Measurements from ENCODE around the gene SLC16A4. TPM values are rescaled to one million over a fixed set of nuclear protein-coding genes. Genes with fewer than 3 reads are reported as not detected.
A peak's percentile ranks its signal among the peaks of the same experiment; 100 is the strongest.

Gene SLC16A4
- total RNA-seq, 3 donors from 2014 or later (not counting 1 experiment from before 2014, with no cell fraction given), result 0.30 to 0.40 (median 0.34) TPM

- intact Hi-C loops (cut with micrococcal nuclease), result no loop called here
- Histone ChIP-seq H3K27me3 (ENCODE audit: control insufficient read depth, insufficient read depth, low read length) (no peaks in the 10 kb centered on the region), H3K4me1 (ENCODE audit: control insufficient read depth, insufficient read depth, low read length) (peaks cover 30% of the 10 kb centered on the region), H3K36me3 (ENCODE audit: control insufficient read depth, insufficient read depth, low read length) (peaks cover 44% of the 10 kb centered on the region), H3K4me3 (ENCODE audit: low read length) (no peak overlapping the region), H3K27ac (ENCODE audit: low read length) (no peak overlapping the region), H3K9me3 (ENCODE audit: control insufficient read depth, insufficient read depth, low read length) (no peaks in the 10 kb centered on the region)
- ATAC-seq (no peak), DNase-seq (peak in 1 of 2 donors; percentile 7)
- WGBS (ENCODE audit: insufficient coverage), result 92% methylated on average over 27 of the region's 27 CpGs
- H3K9me3 Mint-ChIP-seq, result no peaks in the 10 kb centered on the region
- TF ChIP-seq, protein P1, sequence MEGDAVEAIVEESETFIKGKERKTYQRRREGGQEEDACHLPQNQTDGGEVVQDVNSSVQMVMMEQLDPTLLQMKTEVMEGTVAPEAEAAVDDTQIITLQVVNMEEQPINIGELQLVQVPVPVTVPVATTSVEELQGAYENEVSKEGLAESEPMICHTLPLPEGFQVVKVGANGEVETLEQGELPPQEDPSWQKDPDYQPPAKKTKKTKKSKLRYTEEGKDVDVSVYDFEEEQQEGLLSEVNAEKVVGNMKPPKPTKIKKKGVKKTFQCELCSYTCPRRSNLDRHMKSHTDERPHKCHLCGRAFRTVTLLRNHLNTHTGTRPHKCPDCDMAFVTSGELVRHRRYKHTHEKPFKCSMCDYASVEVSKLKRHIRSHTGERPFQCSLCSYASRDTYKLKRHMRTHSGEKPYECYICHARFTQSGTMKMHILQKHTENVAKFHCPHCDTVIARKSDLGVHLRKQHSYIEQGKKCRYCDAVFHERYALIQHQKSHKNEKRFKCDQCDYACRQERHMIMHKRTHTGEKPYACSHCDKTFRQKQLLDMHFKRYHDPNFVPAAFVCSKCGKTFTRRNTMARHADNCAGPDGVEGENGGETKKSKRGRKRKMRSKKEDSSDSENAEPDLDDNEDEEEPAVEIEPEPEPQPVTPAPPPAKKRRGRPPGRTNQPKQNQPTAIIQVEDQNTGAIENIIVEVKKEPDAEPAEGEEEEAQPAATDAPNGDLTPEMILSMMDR (IDR thresholded peaks at IDR 0.05), result no peak
- H3K27ac Mint-ChIP-seq, result no peak overlapping the region
- peaks cover 69 to 73% of the 10 kb centered on the region in 2 donors for H3K4me1 Mint-ChIP-seq
- H3K27me3 Mint-ChIP-seq (ENCODE audit: low read depth in 2 of 2), result no peaks in the 10 kb centered on the region
- peak overlapping the region; percentile 25 for H3K4me3 Mint-ChIP-seq
- no peaks in the 10 kb centered on the region for H3K36me3 Mint-ChIP-seq
Observed at GRCh38 chr1:110341146-110341871, 49.5 kb downstream of the SLC16A4 start.

DNA sequence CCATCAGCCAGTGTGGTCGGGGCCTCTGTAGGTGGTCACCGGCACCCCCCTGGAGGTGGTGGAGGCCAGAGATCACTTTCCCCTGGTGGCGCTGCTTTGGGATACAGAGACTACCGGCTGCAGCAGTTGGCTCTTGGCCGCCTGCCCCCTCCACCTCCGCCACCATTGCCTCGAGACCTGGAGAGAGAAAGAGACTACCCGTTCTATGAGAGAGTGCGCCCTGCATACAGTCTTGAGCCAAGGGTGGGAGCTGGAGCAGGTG is 50.7 kb downstream of the SLC16A4 start:
- TF ChIP-seq, protein P1 (IDR thresholded peaks at IDR 0.05), result no peak
- peaks cover 58 to 61% of the 10 kb centered on the region in 2 donors for H3K4me1 Mint-ChIP-seq
- no peak overlapping the region for H3K4me3 Mint-ChIP-seq
- Histone ChIP-seq H3K36me3 (ENCODE audit: control insufficient read depth, insufficient read depth, low read length) (peaks cover 35% of the 10 kb centered on the region), H3K4me1 (ENCODE audit: control insufficient read depth, insufficient read depth, low read length) (peaks cover 30% of the 10 kb centered on the region), H3K27ac (ENCODE audit: low read length) (peak overlapping the region; percentile 99), H3K4me3 (ENCODE audit: low read length) (peak overlapping the region; percentile 98), H3K27me3 (ENCODE audit: control insufficient read depth, insufficient read depth, low read length) (no peaks in the 10 kb centered on the region), H3K9me3 (ENCODE audit: control insufficient read depth, insufficient read depth, low read length) (no peaks in the 10 kb centered on the region)
- intact Hi-C loops (cut with micrococcal nuclease), result no loop called here
- H3K9me3 Mint-ChIP-seq, result no peaks in the 10 kb centered on the region
- DNase-seq (no peak), ATAC-seq (no peak)
- H3K27me3 Mint-ChIP-seq (ENCODE audit: low read depth in 2 of 2), result no peaks in the 10 kb centered on the region
- no peaks in the 10 kb centered on the region for H3K36me3 Mint-ChIP-seq
- 21% methylated on average over 9 of the region's 9 CpGs for WGBS (ENCODE audit: insufficient coverage)
- H3K27ac Mint-ChIP-seq, result no peak overlapping the region

DNA sequence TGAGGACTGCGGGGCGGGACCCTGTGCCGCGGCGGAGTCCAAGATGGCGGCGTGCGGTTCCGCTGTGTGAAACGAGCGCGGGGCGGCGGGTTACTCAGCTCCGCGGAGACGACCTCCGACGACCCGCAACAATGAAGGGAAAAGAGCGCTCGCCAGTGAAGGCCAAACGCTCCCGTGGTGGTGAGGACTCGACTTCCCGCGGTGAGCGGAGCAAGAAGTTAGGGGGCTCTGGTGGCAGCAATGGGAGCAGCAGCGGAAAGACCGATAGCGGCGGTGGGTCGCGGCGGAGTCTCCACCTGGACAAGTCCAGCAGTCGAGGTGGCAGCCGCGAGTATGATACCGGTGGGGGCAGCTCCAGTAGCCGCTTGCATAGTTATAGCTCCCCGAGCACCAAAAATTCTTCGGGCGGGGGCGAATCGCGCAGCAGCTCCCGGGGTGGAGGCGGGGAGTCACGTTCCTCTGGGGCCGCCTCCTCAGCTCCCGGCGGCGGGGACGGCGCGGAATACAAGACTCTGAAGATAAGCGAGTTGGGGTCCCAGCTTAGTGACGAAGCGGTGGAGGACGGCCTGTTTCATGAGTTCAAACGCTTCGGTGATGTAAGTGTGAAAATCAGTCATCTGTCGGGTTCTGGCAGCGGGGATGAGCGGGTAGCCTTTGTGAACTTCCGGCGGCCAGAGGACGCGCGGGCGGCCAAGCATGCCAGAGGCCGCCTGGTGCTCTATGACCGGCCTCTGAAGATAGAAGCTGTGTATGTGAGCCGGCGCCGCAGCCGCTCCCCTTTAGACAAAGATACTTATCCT is 51.2 kb downstream of the SLC16A4 start:
- ATAC-seq, result peak; percentile 4 to 13 (median 9)
- no peaks in the 10 kb centered on the region for H3K27me3 ChIP-seq (ENCODE audit: control insufficient read depth, insufficient read depth, low read length)
- WGBS (ENCODE audit: insufficient coverage), result under 1% methylated on average over 77 of the region's 77 CpGs
- TF ChIP-seq, protein P1 (IDR thresholded peaks at IDR 0.05), result no peak
- peaks cover 35% of the 10 kb centered on the region for H3K36me3 ChIP-seq (ENCODE audit: control insufficient read depth, insufficient read depth, low read length)
- H3K27ac ChIP-seq (ENCODE audit: low read length), result peak overlapping the region; percentile 99
- H3K9me3 Mint-ChIP-seq, result no peaks in the 10 kb centered on the region
- no peak overlapping the region for H3K27ac Mint-ChIP-seq
- H3K27me3 Mint-ChIP-seq (ENCODE audit: low read depth in 2 of 2), result no peaks in the 10 kb centered on the region
- no peaks in the 10 kb centered on the region for H3K36me3 Mint-ChIP-seq
- peak overlapping the region; percentile 98 for H3K4me3 ChIP-seq (ENCODE audit: low read length)
- peak; percentile 71 to 74 for DNase-seq
- no peaks in the 10 kb centered on the region for H3K9me3 ChIP-seq (ENCODE audit: control insufficient read depth, insufficient read depth, low read length)
- peaks cover 56 to 61% of the 10 kb centered on the region in 2 donors for H3K4me1 Mint-ChIP-seq
- no peak overlapping the region for H3K4me3 Mint-ChIP-seq
- peaks cover 30% of the 10 kb centered on the region for H3K4me1 ChIP-seq (ENCODE audit: control insufficient read depth, insufficient read depth, low read length)
- intact Hi-C loops (cut with micrococcal nuclease), result loop anchor here (1.0 to 2.0 kb wide), 3 partner anchors 68 to 913 kb away; partner anchors contain the start of genes LAMTOR5, PSMA5 and STRIP1

Measured in natural killer cell (primary cell).